Parathyroid adenoma (tissue), 2 donors: ENCODE results near the gene UCN2.

Source experiments
- H2AFZ ChIP-seq: fragments of 300-600 bp; sonication (generic); one replicate; pipeline ENCODE4 v1.7.0; 2017; ENCODE audit warnings: antibody characterized with exemption, mild to moderate bottlenecking
- H3K27ac ChIP-seq: fragments of 300-600 bp; sonication (generic); one replicate; pipeline ENCODE4 v1.7.0; 2017
- H3K27me3 ChIP-seq: fragments of 300-600 bp; sonication (generic); one replicate; pipeline ENCODE4 v1.7.0; 2017; ENCODE audit warnings: low read length; ENCODE audit not compliant: control insufficient read depth, insufficient read depth
- H3K36me3 ChIP-seq: fragments of 300-600 bp; sonication (generic); one replicate; pipeline ENCODE4 v1.7.0; 2017; ENCODE audit warnings: low read length; ENCODE audit not compliant: control insufficient read depth, insufficient read depth
- H3K4me1 ChIP-seq: fragments of 300-600 bp; sonication (generic); one replicate; pipeline ENCODE4 v1.7.0; 2017; ENCODE audit warnings: control low read depth
- H3K4me2 ChIP-seq: fragments of 300-600 bp; sonication (generic); one replicate; pipeline ENCODE4 v1.7.0; 2017; ENCODE audit warnings: low read length
- H3K4me3 ChIP-seq: fragments of 300-600 bp; sonication (generic); one replicate; pipeline ENCODE4 v1.7.0; 2017; ENCODE audit warnings: low read depth, low read length
- H3K79me2 ChIP-seq: fragments of 300-600 bp; sonication (generic); one replicate; pipeline ENCODE4 v1.7.0; 2017; ENCODE audit warnings: control low read depth
- H3K9ac ChIP-seq: fragments of 300-600 bp; sonication (generic); one replicate; pipeline ENCODE4 v1.7.0; 2017; ENCODE audit warnings: mild to moderate bottlenecking
- H3K9me3 ChIP-seq: fragments of 300-600 bp; sonication (generic); one replicate; pipeline ENCODE4 v1.7.0; 2017; ENCODE audit warnings: low read length; ENCODE audit not compliant: control insufficient read depth
- TF ChIP-seq, protein P1 (sequence below): fragments of 300-600 bp; sonication (generic); IDR thresholded peaks from one replicate; pipeline ENCODE4 v1.7.0; 2017; ENCODE audit warnings: antibody characterized with exemption, mild to moderate bottlenecking
- donor health status: primary hyperparathyroidism.

Gene UCN2

GRCh38 chr3:48565186-48565585 lies 1.6 kb upstream of the UCN2 start:
- Histone ChIP-seq H3K4me3 (no peak overlapping the region), H3K79me2 (no peaks in the 10 kb centered on the region)

DNA sequence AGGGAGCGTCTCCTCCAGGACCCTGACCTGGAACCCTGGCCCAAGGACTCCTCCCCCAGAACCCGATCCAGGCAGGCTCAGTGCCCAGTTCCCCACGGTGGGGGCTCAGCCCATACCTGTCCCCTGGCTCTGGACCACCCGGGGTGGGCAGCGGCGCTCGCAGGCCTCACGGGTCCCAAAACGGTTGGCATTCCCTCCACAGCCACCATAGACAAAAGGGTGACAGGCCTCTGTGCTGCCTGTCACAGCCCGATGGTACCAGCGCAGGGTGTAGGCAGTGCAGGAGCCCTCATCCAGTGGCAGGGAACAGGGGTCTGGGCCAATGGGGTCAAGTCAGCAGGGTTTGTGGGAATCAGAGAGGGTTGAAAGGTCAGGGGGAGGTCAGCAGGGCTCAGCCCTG lies 1.1 kb upstream of the UCN2 start:
- H3K9me3 ChIP-seq, result no peaks in the 10 kb centered on the region
- peaks cover 14% of the 10 kb centered on the region for H3K4me1 ChIP-seq
- H3K4me3 ChIP-seq, result no peak overlapping the region
- H2AFZ ChIP-seq, result no peak overlapping the region
- no peaks in the 10 kb centered on the region for H3K79me2 ChIP-seq
- no peak overlapping the region for H3K4me2 ChIP-seq
- H3K9ac ChIP-seq, result no peak overlapping the region
- H3K27me3 ChIP-seq, result no peaks in the 10 kb centered on the region
- no peaks in the 10 kb centered on the region for H3K36me3 ChIP-seq
- H3K27ac ChIP-seq, result no peak overlapping the region
- TF ChIP-seq, protein P1, sequence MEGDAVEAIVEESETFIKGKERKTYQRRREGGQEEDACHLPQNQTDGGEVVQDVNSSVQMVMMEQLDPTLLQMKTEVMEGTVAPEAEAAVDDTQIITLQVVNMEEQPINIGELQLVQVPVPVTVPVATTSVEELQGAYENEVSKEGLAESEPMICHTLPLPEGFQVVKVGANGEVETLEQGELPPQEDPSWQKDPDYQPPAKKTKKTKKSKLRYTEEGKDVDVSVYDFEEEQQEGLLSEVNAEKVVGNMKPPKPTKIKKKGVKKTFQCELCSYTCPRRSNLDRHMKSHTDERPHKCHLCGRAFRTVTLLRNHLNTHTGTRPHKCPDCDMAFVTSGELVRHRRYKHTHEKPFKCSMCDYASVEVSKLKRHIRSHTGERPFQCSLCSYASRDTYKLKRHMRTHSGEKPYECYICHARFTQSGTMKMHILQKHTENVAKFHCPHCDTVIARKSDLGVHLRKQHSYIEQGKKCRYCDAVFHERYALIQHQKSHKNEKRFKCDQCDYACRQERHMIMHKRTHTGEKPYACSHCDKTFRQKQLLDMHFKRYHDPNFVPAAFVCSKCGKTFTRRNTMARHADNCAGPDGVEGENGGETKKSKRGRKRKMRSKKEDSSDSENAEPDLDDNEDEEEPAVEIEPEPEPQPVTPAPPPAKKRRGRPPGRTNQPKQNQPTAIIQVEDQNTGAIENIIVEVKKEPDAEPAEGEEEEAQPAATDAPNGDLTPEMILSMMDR, result no peak

More at GRCh38 chr3:48565186-48565585, 1.6 kb upstream of the UCN2 start:
- H2AFZ ChIP-seq, result no peak overlapping the region
- no peak overlapping the region for H3K27ac ChIP-seq
- no peaks in the 10 kb centered on the region for H3K9me3 ChIP-seq
- H3K27me3 ChIP-seq, result no peaks in the 10 kb centered on the region
- no peak overlapping the region for H3K9ac ChIP-seq
- no peak overlapping the region for H3K4me2 ChIP-seq
- peaks cover 11% of the 10 kb centered on the region for H3K4me1 ChIP-seq
- H3K36me3 ChIP-seq, result no peaks in the 10 kb centered on the region
- TF ChIP-seq, protein P1, result no peak

DNA sequence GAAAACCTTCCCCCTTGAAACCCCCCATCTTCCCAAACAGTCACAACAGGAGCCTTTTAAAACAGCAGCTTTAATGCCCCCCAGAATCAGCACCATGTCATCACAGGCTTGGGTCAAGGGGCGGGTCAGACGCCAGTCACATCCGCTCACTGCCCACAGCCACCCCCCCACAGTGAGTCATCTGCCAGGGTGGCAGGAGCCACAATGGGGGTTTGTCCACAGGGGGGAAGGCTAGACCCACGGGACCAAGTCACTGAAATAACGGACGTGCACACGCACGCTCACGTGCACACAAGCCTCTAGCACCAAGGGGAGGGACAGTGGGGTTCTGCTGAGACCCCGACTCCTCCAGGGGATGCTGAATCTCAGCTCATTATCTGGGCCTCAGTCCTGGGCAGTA lies 441 bp upstream of the UCN2 start:
- Histone ChIP-seq H3K36me3 (no peaks in the 10 kb centered on the region), H3K4me2 (no peak overlapping the region), H3K79me2 (no peaks in the 10 kb centered on the region), H3K4me3 (no peak overlapping the region), H3K27ac (no peak overlapping the region), H3K9me3 (no peaks in the 10 kb centered on the region), H3K9ac (no peak overlapping the region), H3K27me3 (no peaks in the 10 kb centered on the region), H3K4me1 (peaks cover 14% of the 10 kb centered on the region), H2AFZ (no peak overlapping the region)
- TF ChIP-seq, protein P1, result no peak

- TF ChIP-seq, protein P1, result no peak
- H3K4me3 ChIP-seq, result no peak overlapping the region
- no peak overlapping the region for H3K9ac ChIP-seq
- H3K79me2 ChIP-seq, result no peaks in the 10 kb centered on the region
- no peaks in the 10 kb centered on the region for H3K36me3 ChIP-seq
- no peak overlapping the region for H3K4me2 ChIP-seq
- no peak overlapping the region for H3K27ac ChIP-seq
- no peak overlapping the region for H2AFZ ChIP-seq
- H3K9me3 ChIP-seq, result no peaks in the 10 kb centered on the region
- H3K27me3 ChIP-seq, result no peaks in the 10 kb centered on the region
- peaks cover 14% of the 10 kb centered on the region for H3K4me1 ChIP-seq
These were observed 1.1 kb downstream of the UCN2 start for GRCh38 chr3:48562367-48563095.
